HEK293 (cell line): ENCODE results near the gene PDLIM5.

Experiments used
- CTCF ChIA-PET: fragments of 350-600 bp; formaldehyde crosslinking; extraction: SDS; loops from one replicate; lab custom pipeline; 2021; ENCODE audit warnings: antibody characterized with exemption; lab: Yijun Ruan, JAX
- POLR2A ChIA-PET: fragments of 300-600 bp; formaldehyde crosslinking; extraction: SDS; loops from one replicate; lab custom pipeline; 2020; ENCODE audit warnings: antibody characterized with exemption, inconsistent platforms; lab: Yijun Ruan, JAX
- H3K27ac ChIP-seq: fragments of 200-500 bp; sonication (Bioruptor generic); 2 replicates; pipeline ENCODE4 v1.5.1; 2014; ENCODE audit warnings: low read depth, low read length, control low read depth, inconsistent platforms; ENCODE audit errors: extremely low read depth
- H3K36me3 ChIP-seq, 2 experiments: fragments of 200-500 bp in 1 of 2; sonication (Bioruptor generic) in 1 of 2; 1 replicate in 1 of 2; 2 replicates in 1 of 2; pipeline ENCODE4 v1.5.1; 2014 to 2017; ENCODE audit warnings: inconsistent platforms in 2 of 2, low read length in 2 of 2; ENCODE audit not compliant: control insufficient read depth in 2 of 2, insufficient read depth in 1 of 2
- H3K4me1 ChIP-seq: fragments of 200-500 bp; sonication (Bioruptor generic); 2 replicates; pipeline ENCODE4 v1.5.1; 2014; ENCODE audit warnings: mild to moderate bottlenecking, low read length, inconsistent platforms; ENCODE audit not compliant: control insufficient read depth, insufficient read depth
- H3K4me3 ChIP-seq: 2 replicates; pipeline ENCODE4 v1.5.1; 2011; ENCODE audit warnings: low read depth, mild to moderate bottlenecking, control low read depth, low read length, moderate library complexity
- H3K9me3 ChIP-seq: fragments of 200-500 bp; sonication (Bioruptor generic); 2 replicates; pipeline ENCODE4 v1.5.1; 2014; ENCODE audit warnings: low read depth, low read length, inconsistent platforms; ENCODE audit not compliant: control insufficient read depth, insufficient read depth
- BCL11A ChIP-seq: fragments of 450-650 bp; formaldehyde crosslinking; IDR thresholded peaks from 2 replicates; pipeline ENCODE4 v1.5.1; 2016; ENCODE audit warnings: low read depth, missing biosample characterization, missing genetic modification characterization
- ELK4 ChIP-seq: IDR thresholded peaks from 2 replicates; pipeline ENCODE4 v1.6.1; 2011; ENCODE audit warnings: mild to moderate bottlenecking, low read depth, low read length, borderline replicate concordance
- GLI4 ChIP-seq: fragments of 450-650 bp; formaldehyde crosslinking; IDR thresholded peaks from 2 replicates; pipeline ENCODE4 v1.5.1; 2016; ENCODE audit warnings: missing biosample characterization, missing genetic modification characterization
- HOXC10 ChIP-seq: sonication (generic); formaldehyde crosslinking; IDR thresholded peaks from 2 replicates; pipeline ENCODE4 v1.8.1; 2023; ENCODE audit warnings: mild to moderate bottlenecking, missing genetic modification reagents
- MYNN ChIP-seq: fragments of 450-650 bp; formaldehyde crosslinking; IDR thresholded peaks from 2 replicates; pipeline ENCODE4 v1.5.1; 2016; ENCODE audit warnings: missing biosample characterization, missing genetic modification characterization, borderline replicate concordance
- MZF1 ChIP-seq: fragments of 450-650 bp; formaldehyde crosslinking; IDR thresholded peaks from 2 replicates; pipeline ENCODE4 v1.5.1; 2017; ENCODE audit warnings: missing biosample characterization, missing genetic modification characterization, borderline replicate concordance
- SP3 ChIP-seq: fragments of 450-650 bp; formaldehyde crosslinking; IDR thresholded peaks from 2 replicates; pipeline ENCODE4 v1.5.1; 2016; ENCODE audit warnings: missing biosample characterization, missing genetic modification characterization
- TRIM28 ChIP-seq: IDR thresholded peaks from 2 replicates; pipeline ENCODE4 v1.6.1; 2011; ENCODE audit warnings: low read length, control low read depth, borderline replicate concordance
- ZNF473 ChIP-seq: fragments of 450-650 bp; formaldehyde crosslinking; IDR thresholded peaks from 2 replicates; pipeline ENCODE4 v1.5.1; 2017; ENCODE audit warnings: missing biosample characterization, missing genetic modification characterization
- ZNF548 ChIP-seq: fragments of 450-650 bp; formaldehyde crosslinking; IDR thresholded peaks from 2 replicates; pipeline ENCODE4 v1.5.1; 2016; ENCODE audit warnings: missing biosample characterization, missing genetic modification characterization
- ZNF580 ChIP-seq: fragments of 450-650 bp; formaldehyde crosslinking; IDR thresholded peaks from 2 replicates; pipeline ENCODE4 v1.5.1; 2016; ENCODE audit warnings: missing biosample characterization, missing genetic modification characterization
- ZNF621 ChIP-seq: fragments of 450-650 bp; formaldehyde crosslinking; IDR thresholded peaks from 2 replicates; pipeline ENCODE4 v1.5.1; 2017; ENCODE audit warnings: missing biosample characterization, missing genetic modification characterization
- ZNF645 ChIP-seq: fragments of 450-650 bp; formaldehyde crosslinking; IDR thresholded peaks from 2 replicates; pipeline ENCODE4; 2016; ENCODE audit warnings: missing biosample characterization, missing genetic modification characterization
- ZNF701 ChIP-seq: fragments of 450-650 bp; formaldehyde crosslinking; IDR thresholded peaks from 2 replicates; pipeline ENCODE4 v1.5.1; 2016; ENCODE audit warnings: missing biosample characterization, missing genetic modification characterization
- ZNF777 ChIP-seq: fragments of 450-650 bp; formaldehyde crosslinking; IDR thresholded peaks from 2 replicates; pipeline ENCODE4 v1.5.1; 2017; ENCODE audit warnings: missing biosample characterization, missing genetic modification characterization, borderline replicate concordance
- ZNF837 ChIP-seq: fragments of 450-650 bp; formaldehyde crosslinking; IDR thresholded peaks from 2 replicates; pipeline ENCODE4 v1.5.1; 2016; ENCODE audit warnings: missing biosample characterization, missing genetic modification characterization
- ZSCAN5A ChIP-seq: fragments of 450-650 bp; formaldehyde crosslinking; IDR thresholded peaks from 2 replicates; pipeline ENCODE4 v1.5.1; 2016; ENCODE audit warnings: missing biosample characterization, missing genetic modification characterization
- TF ChIP-seq, protein P1 (sequence below): fragments of 450-650 bp; formaldehyde crosslinking; IDR thresholded peaks from 2 replicates; pipeline ENCODE4 v1.5.1; 2016; ENCODE audit warnings: missing biosample characterization, missing genetic modification characterization
- TF ChIP-seq, protein P2 (sequence below): fragments of 450-650 bp; formaldehyde crosslinking; IDR thresholded peaks from 2 replicates; pipeline ENCODE4 v1.5.1; 2017; ENCODE audit warnings: missing biosample characterization, missing genetic modification characterization

The PDLIM5 gene

GRCh38 chr4:94605241-94605805 lies 153.6 kb downstream of the PDLIM5 start:
- ChIA-PET POLR2A (no interaction called here), CTCF (no interaction called here)
- no peaks in the 10 kb centered on the region for H3K9me3 ChIP-seq
- TF ChIP-seq MZF1 (tag by site-specific recombination), result no peak
- no peak for TF ChIP-seq ZNF777 (tag by site-specific recombination)
- TF ChIP-seq GLI4 (tag by site-specific recombination), result no peak
- no peak for TF ChIP-seq ZNF701 (tag by site-specific recombination)
- TF ChIP-seq ZNF621 (tag by site-specific recombination), result no peak
- no peak for TF ChIP-seq ZNF837 (tag by site-specific recombination)
- no peak for TF ChIP-seq TRIM28
- TF ChIP-seq, protein P1, sequence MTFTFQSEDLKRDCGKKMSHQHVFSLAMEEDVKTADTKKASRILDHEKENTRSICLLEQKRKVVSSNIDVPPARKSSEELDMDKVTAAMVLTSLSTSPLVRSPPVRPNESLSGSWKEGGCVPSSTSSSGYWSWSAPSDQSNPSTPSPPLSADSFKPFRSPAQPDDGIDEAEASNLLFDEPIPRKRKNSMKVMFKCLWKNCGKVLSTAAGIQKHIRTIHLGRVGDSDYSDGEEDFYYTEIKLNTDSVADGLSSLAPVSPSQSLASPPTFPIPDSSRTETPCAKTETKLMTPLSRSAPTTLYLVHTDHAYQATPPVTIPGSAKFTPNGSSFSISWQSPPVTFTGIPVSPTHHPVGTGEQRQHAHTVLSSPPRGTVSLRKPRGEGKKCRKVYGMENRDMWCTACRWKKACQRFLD (tag by site-specific recombination), result no peak
- TF ChIP-seq HOXC10, result no peak
- H3K27ac ChIP-seq, result no peak overlapping the region
- H3K4me1 ChIP-seq, result no peaks in the 10 kb centered on the region
- H3K36me3 ChIP-seq, result no peaks in the 10 kb centered on the region
- no peak overlapping the region for H3K4me3 ChIP-seq

- CTCF ChIA-PET, result interaction anchor here (0.9 to 1.8 kb wide), 2 partner anchors 11 to 203 kb away, joined by 3 to 4 read pairs; no protein-coding TSS in a partner anchor
- POLR2A ChIA-PET, result no interaction called here
- Histone ChIP-seq H3K27ac (no peak overlapping the region), H3K9me3 (no peaks in the 10 kb centered on the region), H3K36me3 (no peaks in the 10 kb centered on the region), H3K4me1 (no peaks in the 10 kb centered on the region), H3K4me3 (no peak overlapping the region)
- TF ChIP-seq MYNN (tag by site-specific recombination) (no peak), ZNF645 (tag by site-specific recombination) (no peak), ELK4 (no peak), ZNF548 (tag by site-specific recombination) (no peak), ZNF777 (tag by site-specific recombination) (no peak), BCL11A (tag by site-specific recombination) (no peak), SP3 (tag by site-specific recombination) (no peak), ZNF580 (tag by site-specific recombination) (no peak), ZNF473 (no peak), ZSCAN5A (tag by site-specific recombination) (no peak)
- TF ChIP-seq, protein P2, sequence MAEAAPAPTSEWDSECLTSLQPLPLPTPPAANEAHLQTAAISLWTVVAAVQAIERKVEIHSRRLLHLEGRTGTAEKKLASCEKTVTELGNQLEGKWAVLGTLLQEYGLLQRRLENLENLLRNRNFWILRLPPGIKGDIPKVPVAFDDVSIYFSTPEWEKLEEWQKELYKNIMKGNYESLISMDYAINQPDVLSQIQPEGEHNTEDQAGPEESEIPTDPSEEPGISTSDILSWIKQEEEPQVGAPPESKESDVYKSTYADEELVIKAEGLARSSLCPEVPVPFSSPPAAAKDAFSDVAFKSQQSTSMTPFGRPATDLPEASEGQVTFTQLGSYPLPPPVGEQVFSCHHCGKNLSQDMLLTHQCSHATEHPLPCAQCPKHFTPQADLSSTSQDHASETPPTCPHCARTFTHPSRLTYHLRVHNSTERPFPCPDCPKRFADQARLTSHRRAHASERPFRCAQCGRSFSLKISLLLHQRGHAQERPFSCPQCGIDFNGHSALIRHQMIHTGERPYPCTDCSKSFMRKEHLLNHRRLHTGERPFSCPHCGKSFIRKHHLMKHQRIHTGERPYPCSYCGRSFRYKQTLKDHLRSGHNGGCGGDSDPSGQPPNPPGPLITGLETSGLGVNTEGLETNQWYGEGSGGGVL (tag by site-specific recombination), result no peak
Measured at GRCh38 chr4:94610145-94610544, 158.4 kb downstream of the PDLIM5 start.
